HAP-1 (cell line): ENCODE data around the gene EEF1G.
A peak's percentile ranks its signal among the peaks of the same experiment; 100 is the strongest.
"Not testable (repeated sequence)": the region's sequence is repeated elsewhere in the genome, so short reads cannot be mapped to it uniquely, and the experiment has no call there.

Experiments
- DNase-seq, 2 experiments: peaks; one replicate each; pipeline ENCODE4 v3.0.0-alpha.2; 2016 to 2020; ENCODE audit warnings: low spot score in 2 of 2
- H3K27me3 ChIP-seq: fragments of 250-450 bp; sonication (Bioruptor Pico); 2 replicates; pipeline ENCODE4 v1.5.1; 2020; ENCODE audit warnings: low read depth, mild to moderate bottlenecking, moderate library complexity
- H3K36me3 ChIP-seq: fragments of 250-450 bp; sonication (Bioruptor Pico); replicated peaks from 2 replicates; pipeline ENCODE4 v1.5.1; 2020; ENCODE audit warnings: mild to moderate bottlenecking
- H3K4me1 ChIP-seq: fragments of 250-450 bp; sonication (Bioruptor Pico); 2 replicates; pipeline ENCODE4 v1.5.1; 2020; ENCODE audit warnings: mild to moderate bottlenecking
- H3K4me3 ChIP-seq: fragments of 250-450 bp; sonication (Bioruptor Pico); 2 replicates; pipeline ENCODE4 v1.5.1; 2020; ENCODE audit warnings: mild to moderate bottlenecking, moderate library complexity
- H3K9me3 ChIP-seq: fragments of 250-450 bp; sonication (Bioruptor Pico); 2 replicates; pipeline ENCODE4 v1.5.1; 2020; ENCODE audit warnings: mild to moderate bottlenecking, moderate library complexity
- in situ Hi-C: fragments of 300-500 bp; cut with MboI; formaldehyde crosslinking; loops from 3 replicates; pipeline ENCODE4 v1.14.3; 2020; ENCODE audit warnings: low sequenced_read_pairs, inconsistent platforms, mixed read lengths

EEF1G gene

GRCh38 chr11:62560566-62561103 lies 13.1 kb downstream of the EEF1G start:
- Histone ChIP-seq H3K4me3 (no peak overlapping the region), H3K4me1 (peaks cover 3% of the 10 kb centered on the region), H3K36me3 (peaks cover 89% of the 10 kb centered on the region), H3K9me3 (no peaks in the 10 kb centered on the region), H3K27me3 (no peaks in the 10 kb centered on the region)
- in situ Hi-C loops: no loop called here
- peak; percentile 69 to 88 for DNase-seq

GRCh38 chr11:62559626-62560025 lies 14.1 kb downstream of the EEF1G start:
- H3K9me3 ChIP-seq, H3K4me1 ChIP-seq, H3K4me3 ChIP-seq, in situ Hi-C loops, DNase-seq, H3K27me3 ChIP-seq: not testable (repeated sequence)
- H3K36me3 ChIP-seq: peaks cover 82% of the 10 kb centered on the region

GRCh38 chr11:62559204-62559603 lies 14.5 kb downstream of the EEF1G start:
- Histone ChIP-seq H3K4me3 (no peak overlapping the region), H3K27me3 (no peaks in the 10 kb centered on the region), H3K36me3 (peaks cover 79% of the 10 kb centered on the region), H3K4me1 (peaks cover 3% of the 10 kb centered on the region), H3K9me3 (no peaks in the 10 kb centered on the region)
- no peak for DNase-seq
- in situ Hi-C loops: no loop called here

- no peaks in the 10 kb centered on the region for H3K9me3 ChIP-seq
- peaks cover 3% of the 10 kb centered on the region for H3K4me1 ChIP-seq
- no peak overlapping the region for H3K4me3 ChIP-seq
- no peaks in the 10 kb centered on the region for H3K27me3 ChIP-seq
- no peak for DNase-seq
- H3K36me3 ChIP-seq: peaks cover 73% of the 10 kb centered on the region
- in situ Hi-C loops: no loop called here
These were observed 15.0 kb downstream of the EEF1G start for GRCh38 chr11:62558669-62559068.

GRCh38 chr11:62556875-62557631 lies 16.6 kb downstream of the EEF1G start:
- in situ Hi-C loops: no loop called here
- peaks cover 57% of the 10 kb centered on the region for H3K36me3 ChIP-seq
- no peak for DNase-seq
- no peak overlapping the region for H3K4me3 ChIP-seq
- peaks cover 18% of the 10 kb centered on the region for H3K4me1 ChIP-seq
- no peaks in the 10 kb centered on the region for H3K9me3 ChIP-seq
- no peaks in the 10 kb centered on the region for H3K27me3 ChIP-seq

GRCh38 chr11:62556108-62556874 lies 17.4 kb downstream of the EEF1G start:
- H3K4me3 ChIP-seq: no peak overlapping the region
- peaks cover 24% of the 10 kb centered on the region for H3K4me1 ChIP-seq
- in situ Hi-C loops: no loop called here
- peak in 1 of 2 experiments; percentile 67 for DNase-seq
- H3K36me3 ChIP-seq: peaks cover 52% of the 10 kb centered on the region
- no peaks in the 10 kb centered on the region for H3K9me3 ChIP-seq
- H3K27me3 ChIP-seq: no peaks in the 10 kb centered on the region

- Histone ChIP-seq H3K4me1 (peaks cover 21% of the 10 kb centered on the region), H3K9me3 (no peaks in the 10 kb centered on the region), H3K36me3 (peaks cover 45% of the 10 kb centered on the region), H3K27me3 (no peaks in the 10 kb centered on the region), H3K4me3 (no peak overlapping the region)
- in situ Hi-C loops: no loop called here
- peak in 1 of 2 experiments; percentile 21 for DNase-seq
These were observed 18.1 kb downstream of the EEF1G start for GRCh38 chr11:62555464-62556107.

- DNase-seq: no peak
- Histone ChIP-seq H3K27me3 (no peaks in the 10 kb centered on the region), H3K9me3 (no peaks in the 10 kb centered on the region), H3K4me3 (no peak overlapping the region), H3K36me3 (peaks cover 35% of the 10 kb centered on the region), H3K4me1 (peaks cover 21% of the 10 kb centered on the region)
- in situ Hi-C loops: no loop called here
These were observed 19.1 kb downstream of the EEF1G start for GRCh38 chr11:62554387-62555167.

- in situ Hi-C loops: no loop called here
- Histone ChIP-seq H3K4me3 (no peak overlapping the region), H3K9me3 (no peaks in the 10 kb centered on the region), H3K36me3 (peaks cover 28% of the 10 kb centered on the region), H3K27me3 (no peaks in the 10 kb centered on the region), H3K4me1 (peaks cover 21% of the 10 kb centered on the region)
- no peak for DNase-seq
These were observed 19.8 kb downstream of the EEF1G start for GRCh38 chr11:62553839-62554361.

GRCh38 chr11:62553080-62553838 lies 20.4 kb downstream of the EEF1G start:
- H3K4me3 ChIP-seq: no peak overlapping the region
- no peaks in the 10 kb centered on the region for H3K9me3 ChIP-seq
- no peaks in the 10 kb centered on the region for H3K27me3 ChIP-seq
- peak in 1 of 2 experiments; percentile 67 for DNase-seq
- peaks cover 21% of the 10 kb centered on the region for H3K4me1 ChIP-seq
- peaks cover 23% of the 10 kb centered on the region for H3K36me3 ChIP-seq
- in situ Hi-C loops: no loop called here

- Histone ChIP-seq H3K9me3 (no peaks in the 10 kb centered on the region), H3K36me3 (peaks cover 16% of the 10 kb centered on the region), H3K4me3 (no peak overlapping the region), H3K27me3 (no peaks in the 10 kb centered on the region), H3K4me1 (peaks cover 21% of the 10 kb centered on the region)
- peak in 1 of 2 experiments; percentile 72 for DNase-seq
- in situ Hi-C loops: no loop called here
These were observed 21.1 kb downstream of the EEF1G start for GRCh38 chr11:62552485-62553079.

GRCh38 chr11:62550478-62550877 lies 23.2 kb downstream of the EEF1G start:
- H3K36me3 ChIP-seq, H3K4me3 ChIP-seq, H3K27me3 ChIP-seq, H3K9me3 ChIP-seq, DNase-seq, in situ Hi-C loops: not testable (repeated sequence)
- H3K4me1 ChIP-seq: peaks cover 26% of the 10 kb centered on the region
